Measurements from ENCODE around the gene FOXD1.

The FOXD1 gene

DNA sequence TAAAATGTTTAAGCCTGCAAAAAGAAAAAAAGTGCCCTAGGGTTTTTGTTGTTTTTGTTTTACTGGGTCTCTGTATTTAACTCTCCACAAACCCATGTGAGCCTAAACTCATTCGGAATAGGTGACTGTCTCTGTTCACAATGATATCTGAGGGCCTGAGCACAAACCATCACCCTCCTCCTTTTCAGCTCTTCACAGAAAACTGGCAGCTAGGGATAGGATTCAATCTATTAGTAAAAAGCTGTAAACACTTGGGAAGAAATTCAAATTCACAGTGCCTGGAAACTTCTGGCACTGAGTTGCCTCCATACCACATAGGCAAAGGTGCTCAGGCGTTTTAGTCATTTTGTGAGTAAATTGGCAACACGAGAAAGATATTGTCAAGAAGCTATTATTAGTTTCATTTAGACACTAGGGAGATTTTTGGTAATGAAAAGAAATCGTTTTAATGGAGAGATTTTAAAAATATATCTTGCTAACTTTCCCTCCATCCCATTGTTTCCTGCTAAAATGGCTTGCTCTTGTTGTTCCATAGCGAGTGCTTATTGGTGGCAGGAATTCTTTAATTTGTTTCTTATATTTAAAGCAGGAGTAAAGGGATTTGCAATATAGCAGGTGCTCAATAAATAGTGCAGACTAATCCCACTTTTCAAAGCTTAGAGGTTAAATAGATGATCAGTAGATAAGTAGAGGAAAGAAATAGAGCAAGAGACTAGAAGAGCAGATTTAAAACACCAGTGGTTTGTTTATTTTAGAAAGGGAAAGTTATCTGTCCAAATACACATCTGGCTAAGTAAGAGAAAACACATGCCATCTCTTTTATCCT is 9.7 kb downstream of the FOXD1 start:
- no peak for DNase-seq

DNA sequence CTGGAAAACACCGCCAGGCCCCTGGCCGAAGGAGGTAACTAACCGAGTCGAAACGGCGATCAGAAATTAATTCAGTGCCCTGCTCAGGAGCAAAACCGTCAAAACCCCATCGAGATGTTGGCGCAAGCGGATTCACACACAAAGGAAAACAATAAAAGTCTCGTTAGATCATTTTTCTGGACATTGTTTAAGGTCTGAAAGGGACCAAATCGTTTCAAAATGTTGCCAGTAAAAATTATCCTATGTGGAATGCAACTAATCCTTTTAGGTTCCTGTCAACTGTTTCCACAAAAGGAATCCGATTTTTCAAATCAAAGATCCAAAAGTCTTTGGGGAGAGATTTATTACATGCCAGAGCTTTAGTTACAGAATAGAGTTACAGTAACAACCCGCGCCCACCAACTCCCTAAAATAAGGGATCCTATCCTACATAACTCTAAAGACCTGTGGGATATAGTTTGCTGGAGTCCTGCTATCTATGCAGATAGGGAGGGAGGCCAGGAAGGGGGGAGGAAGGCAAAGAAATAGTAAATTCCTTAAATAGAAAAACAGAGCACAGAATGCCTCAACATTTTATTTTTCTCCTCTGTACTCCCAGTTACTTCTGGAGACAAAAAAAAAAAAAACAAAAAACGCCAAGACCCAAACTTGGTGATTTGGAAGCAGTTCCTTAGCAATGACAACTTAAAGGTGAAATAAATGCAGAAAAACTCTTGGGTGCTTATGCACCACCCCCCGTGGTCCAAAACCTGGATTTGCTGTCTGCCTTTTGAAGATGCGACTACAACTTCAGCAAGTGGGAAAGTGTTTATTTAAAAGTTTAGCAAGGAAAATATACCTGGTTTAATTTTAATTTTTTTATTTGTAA is 10.6 kb downstream of the FOXD1 start:
- DNase-seq: no peak

DNA sequence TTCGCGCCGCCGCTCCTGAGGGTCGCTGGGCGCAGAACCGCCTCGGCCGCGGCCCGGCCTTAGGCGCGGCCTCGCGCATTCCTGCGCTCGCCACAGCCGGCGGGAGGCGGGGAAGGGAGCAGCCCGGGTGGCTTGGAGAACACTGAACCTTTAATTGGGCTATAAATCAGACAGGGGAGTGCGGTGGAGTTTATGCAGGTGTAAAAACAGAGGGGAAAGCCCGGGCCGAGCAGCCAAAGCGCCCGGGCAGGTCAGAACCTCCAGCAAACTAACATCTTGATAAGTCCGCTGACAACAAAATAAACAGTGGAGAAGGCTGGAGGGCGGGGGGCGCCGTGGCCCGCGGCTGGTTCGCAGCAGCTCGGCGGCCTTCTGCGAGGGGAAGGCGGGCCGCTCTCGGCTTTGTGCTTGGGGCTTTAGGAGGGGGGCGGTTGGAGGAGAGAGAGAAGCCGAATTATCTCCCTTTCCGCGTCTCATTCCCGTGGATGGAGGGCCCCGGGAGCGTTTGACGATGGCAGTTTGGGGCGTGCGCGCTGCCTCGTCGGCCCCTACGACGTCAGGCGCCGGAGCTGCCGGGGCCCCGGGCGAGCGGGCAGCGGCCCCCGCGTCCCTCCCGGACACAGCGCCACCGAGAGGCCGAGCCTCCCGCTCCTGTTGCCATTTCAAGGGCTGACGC is 11.3 kb downstream of the FOXD1 start:
- DNase-seq: no peak

- no peak for DNase-seq
These were observed 12.0 kb downstream of the FOXD1 start for GRCh38 chr5:73436535-73437100.

DNA sequence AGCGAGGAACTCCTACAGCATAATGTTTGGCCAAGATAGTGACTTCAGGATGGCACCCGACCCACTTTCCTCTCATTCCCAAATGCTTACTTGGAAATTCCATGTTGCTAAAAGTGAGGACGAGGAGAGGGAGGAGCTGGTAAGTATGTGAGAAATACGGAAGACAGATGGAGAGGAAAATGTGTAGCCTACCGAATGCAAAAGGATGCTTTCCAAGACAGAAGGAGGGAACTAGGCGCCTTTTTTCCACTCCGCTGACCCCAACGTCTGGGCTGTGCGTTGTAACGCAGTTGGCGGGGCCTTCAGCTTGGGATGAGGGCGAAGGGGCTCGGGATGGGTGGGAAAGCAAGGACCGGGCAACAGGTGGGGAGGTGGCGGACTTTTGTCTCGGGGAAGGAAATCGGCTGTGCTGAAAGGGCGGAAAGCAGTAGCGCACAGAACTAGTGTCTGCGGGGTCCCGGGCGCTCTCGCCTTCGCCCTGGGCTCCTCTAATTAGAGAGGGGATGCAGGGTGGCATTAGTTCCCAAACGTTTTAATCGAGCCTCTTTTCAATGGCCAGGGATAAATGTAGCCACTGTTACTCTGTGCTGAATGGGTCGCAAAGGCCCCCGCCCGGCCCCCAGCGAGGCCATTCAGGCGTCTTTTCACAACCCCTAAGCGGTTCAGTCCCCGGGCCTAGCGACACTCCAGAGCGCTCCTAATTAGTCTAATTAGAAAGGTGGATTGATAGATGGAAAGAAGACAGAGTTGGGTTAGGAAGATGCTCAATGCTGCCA is 12.6 kb downstream of the FOXD1 start:
- DNase-seq: no peak

- no peak for DNase-seq
These were observed 13.7 kb downstream of the FOXD1 start for GRCh38 chr5:73434907-73435306.

DNA sequence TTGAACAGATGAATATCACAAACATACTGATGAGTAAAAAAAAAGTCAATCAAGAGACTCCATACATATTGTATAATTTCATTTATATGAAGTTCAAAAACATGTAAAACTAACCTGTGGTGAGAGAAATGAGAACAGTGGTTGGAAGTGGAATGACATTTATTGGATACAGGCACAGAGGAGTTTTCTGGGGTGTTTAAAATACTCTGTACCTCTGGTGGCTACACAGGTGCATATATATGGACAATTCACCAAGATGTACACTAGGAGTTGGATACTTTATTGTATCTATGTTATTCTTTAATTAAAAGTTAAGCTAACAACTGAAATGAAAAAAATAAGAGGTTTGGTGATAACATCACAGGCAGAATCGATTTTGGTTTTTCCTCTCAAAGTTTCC is 14.1 kb downstream of the FOXD1 start:
- DNase-seq: no peak

DNA sequence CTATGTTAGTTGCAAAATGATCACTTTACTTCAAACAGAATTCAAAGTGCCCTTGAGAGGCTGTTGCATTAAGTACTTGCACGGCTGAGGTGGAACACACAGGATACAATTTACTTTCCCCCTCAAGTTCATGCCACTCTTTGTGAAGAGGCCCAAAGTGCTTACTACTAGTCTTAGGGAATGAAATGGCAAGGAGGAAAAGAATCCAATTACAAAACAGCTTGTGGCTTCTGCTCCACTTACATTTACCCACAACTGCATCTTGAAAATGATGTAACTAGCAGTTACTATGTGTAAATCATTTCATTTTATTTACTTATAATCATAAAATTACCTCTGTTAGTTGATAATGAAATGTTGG is 14.6 kb downstream of the FOXD1 start:
- DNase-seq: no peak

DNA sequence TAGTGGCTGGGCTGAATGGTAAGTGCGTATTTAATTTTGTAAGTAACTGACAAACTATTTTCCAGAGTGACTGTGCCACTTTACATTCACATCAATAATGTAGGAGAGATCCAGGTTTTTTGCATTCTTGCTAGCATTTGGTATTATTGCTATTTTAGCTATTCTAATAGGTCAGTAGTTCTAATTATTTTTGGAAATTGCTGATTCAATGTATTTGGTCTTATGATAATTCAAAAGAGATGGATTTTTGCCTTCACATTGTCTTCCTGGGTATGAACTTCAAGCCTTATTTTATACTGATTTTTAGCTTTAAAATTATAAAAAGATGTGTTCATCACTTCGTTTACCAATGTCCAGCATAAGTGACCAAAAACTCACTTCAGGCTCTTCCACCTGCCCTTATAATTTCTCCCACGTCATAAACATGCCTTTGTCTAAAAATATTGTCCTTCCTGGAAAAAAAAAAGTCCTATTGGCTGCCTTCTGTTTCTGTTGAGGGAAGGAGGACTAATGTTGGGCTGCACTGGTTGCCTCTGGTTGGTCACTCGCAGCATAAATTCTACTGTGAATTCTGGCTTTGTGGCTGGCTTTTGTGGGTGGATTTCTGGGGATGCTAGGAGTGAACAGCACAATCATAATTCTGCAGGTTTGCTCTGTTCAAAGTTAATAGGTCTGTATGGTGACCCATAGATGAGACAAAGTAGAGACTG is 15.2 kb downstream of the FOXD1 start:
- no peak for DNase-seq

DNA sequence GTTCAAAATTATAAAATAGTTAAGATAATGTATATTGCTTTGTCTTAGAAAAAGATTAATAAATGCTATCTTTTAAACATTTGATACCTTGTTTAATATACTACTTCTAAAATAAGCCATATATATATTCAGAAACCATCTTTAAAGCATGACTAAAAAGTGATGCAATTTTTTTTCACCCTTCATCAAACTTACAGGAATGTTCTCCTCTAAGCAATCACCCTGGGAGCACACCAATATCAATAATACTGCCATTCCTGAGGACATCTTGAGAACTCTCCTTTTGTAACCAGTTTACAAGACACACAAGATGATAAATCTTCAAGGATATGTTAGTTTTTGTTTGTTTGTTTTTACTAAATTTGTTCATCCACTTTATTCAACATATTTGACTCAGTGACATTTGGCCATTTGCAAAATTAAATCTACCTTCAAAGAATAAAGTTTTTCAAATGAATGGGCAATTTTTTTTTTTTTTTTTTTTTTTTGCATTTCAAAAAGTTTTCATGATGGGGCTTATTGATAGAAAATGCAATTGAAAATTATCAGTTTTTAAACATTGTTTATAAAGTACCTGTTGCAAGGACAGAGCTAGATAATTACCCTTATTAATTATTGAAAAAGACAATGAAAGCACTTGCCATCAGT is 17.2 kb downstream of the FOXD1 start:
- no peak for DNase-seq

- no peak for DNase-seq
These were observed 22.5 kb downstream of the FOXD1 start for GRCh38 chr5:73426034-73426433.

GRCh38 chr5:73424556-73424977 is 24.0 kb downstream of the FOXD1 start:
- no peak for DNase-seq

- DNase-seq: no peak
These were observed 26.4 kb downstream of the FOXD1 start for GRCh38 chr5:73422164-73422563.

- no peak for DNase-seq
These were observed 27.9 kb downstream of the FOXD1 start for GRCh38 chr5:73420666-73421065.

- DNase-seq: no peak
These were observed 28.8 kb downstream of the FOXD1 start for GRCh38 chr5:73419465-73420390.

DNA sequence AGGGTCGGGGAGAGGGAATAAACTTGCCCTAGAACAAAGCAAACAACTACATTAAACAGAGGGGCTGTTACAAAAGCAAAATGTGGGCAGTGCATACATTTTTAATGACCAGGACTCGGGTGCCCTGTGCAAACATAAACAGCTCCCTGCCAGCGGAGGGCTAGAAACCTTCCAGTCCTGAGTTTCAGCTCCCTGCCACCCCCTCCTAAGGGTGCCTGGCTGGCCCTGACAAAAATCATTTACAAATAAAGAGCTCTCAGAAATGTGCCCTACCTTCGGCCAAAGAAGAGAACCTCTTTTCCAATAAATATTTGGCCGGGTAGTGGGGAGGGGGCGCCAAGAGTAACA is 29.5 kb downstream of the FOXD1 start:
- DNase-seq: no peak

DNA sequence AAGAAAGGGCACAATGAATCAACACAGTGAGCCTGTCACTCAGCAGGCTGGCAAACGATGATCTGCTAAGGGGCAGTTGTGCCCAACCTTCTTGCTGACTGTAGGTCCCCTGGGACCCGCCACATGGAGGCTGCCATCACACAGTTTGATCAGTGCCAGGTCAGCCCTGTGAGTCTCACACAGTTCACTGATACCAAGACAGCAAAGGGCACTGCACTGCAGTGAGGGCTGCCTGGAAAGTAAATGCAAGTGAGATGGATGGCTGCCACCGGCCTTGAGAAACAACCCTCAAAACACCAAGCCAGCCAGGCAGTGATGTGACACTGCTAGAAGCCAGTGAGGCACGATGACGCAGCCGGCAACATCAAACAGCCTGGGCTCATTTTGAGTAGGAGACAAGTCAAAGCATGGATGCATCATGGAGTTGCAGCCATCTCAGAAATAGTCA is 30.3 kb downstream of the FOXD1 start:
- no peak for DNase-seq

DNA sequence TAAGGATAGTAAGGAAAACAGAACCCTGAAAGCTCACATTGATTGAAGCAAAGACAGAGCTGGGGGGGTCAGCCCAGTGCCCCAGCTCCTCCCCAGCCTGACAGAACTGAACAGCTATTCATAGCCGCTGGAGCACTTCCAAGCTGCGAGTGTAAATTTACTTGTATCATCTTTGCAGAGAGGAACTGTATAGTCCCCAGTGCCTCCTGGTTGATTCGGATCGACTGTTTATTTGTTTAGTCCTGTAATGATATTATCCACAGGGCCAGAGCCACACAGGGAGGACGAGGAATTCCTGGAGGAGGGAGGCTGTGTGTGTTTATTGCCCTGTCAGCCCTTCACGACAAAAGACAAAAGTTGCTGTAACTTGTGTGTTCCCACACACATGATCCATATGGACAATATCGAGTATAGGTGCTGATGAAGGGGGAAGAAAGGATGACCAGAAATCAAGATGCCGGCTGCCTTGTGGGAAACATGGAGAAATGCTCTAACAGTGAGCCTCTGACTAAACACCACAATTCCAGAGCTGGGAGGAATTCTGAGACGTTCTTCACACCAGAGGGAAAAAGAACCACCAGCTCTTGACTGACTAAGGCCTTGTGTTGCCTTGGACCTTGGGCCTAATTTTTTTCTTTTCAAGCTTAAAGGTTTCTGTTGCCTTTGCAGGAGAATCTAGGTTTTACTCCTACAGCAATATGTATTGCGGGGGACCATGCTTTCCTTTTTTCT is 31.1 kb downstream of the FOXD1 start:
- DNase-seq: no peak

- no peak for DNase-seq
These were observed 33.0 kb downstream of the FOXD1 start for GRCh38 chr5:73415617-73416016.

Measured in stimulated activated CD4-positive, alpha-beta T cell treated with anti-CD3 and anti-CD28 coated beads, Interleukin-4, amount 100 ng/mL, for 4 hours (primary cell).